ENCODE results near the gene LRP5. TPM values are rescaled to one million over a fixed set of nuclear protein-coding genes. Genes with fewer than 3 reads are reported as not detected.

The LRP5 gene
- total and polyA plus RNA-seq, 2 experiments from 2014 or later = 43.9 to 54.3 TPM

DNA sequence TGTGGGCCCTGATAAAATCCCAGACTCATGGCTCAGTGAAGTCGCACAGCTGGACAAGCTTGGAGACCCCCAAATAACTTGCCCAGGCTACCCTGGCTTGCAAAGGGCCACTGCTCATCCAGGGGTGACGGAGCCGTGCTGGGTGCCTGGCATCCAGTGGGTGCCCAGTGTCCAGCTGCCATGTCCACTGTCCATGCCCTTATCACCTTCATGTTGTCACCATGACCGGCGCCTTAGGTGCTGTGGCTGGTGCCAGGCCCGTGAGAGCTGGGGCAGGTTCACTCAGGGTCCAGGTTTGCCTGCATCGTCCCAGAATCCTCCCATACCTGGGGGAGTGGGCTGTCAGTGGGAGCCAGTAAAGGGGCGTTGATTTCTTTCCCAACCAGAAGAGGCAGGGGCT lies 57.4 kb downstream of the LRP5 start:
- Histone ChIP-seq H3K9me3 (ENCODE audit: low read depth) (no peaks in the 10 kb centered on the region), H3K27me3 (no peaks in the 10 kb centered on the region), H2AFZ (no peak overlapping the region), H4K20me1 (ENCODE audit: insufficient read depth, poor library complexity, severe bottlenecking) (no peaks in the 10 kb centered on the region), H3K36me3 (replicated peaks; ENCODE audit: insufficient read depth, low read depth) (no peaks in the 10 kb centered on the region), H3K9me2 (replicated peaks; ENCODE audit: insufficient read depth) (no peaks in the 10 kb centered on the region), H3K79me2 (peaks cover 15% of the 10 kb centered on the region), H3K4me2 (no peak overlapping the region), H3K4me3 (no peak overlapping the region), H3K4me1 (ENCODE audit: insufficient read depth) (peaks cover 46% of the 10 kb centered on the region), H3K27ac (peak overlapping the region; percentile 80)
- TF ChIP-seq, protein P1, sequence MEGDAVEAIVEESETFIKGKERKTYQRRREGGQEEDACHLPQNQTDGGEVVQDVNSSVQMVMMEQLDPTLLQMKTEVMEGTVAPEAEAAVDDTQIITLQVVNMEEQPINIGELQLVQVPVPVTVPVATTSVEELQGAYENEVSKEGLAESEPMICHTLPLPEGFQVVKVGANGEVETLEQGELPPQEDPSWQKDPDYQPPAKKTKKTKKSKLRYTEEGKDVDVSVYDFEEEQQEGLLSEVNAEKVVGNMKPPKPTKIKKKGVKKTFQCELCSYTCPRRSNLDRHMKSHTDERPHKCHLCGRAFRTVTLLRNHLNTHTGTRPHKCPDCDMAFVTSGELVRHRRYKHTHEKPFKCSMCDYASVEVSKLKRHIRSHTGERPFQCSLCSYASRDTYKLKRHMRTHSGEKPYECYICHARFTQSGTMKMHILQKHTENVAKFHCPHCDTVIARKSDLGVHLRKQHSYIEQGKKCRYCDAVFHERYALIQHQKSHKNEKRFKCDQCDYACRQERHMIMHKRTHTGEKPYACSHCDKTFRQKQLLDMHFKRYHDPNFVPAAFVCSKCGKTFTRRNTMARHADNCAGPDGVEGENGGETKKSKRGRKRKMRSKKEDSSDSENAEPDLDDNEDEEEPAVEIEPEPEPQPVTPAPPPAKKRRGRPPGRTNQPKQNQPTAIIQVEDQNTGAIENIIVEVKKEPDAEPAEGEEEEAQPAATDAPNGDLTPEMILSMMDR (IDR thresholded peaks at IDR 0.05; ENCODE audit: poor library complexity) = no peak
- TF ChIP-seq EZH2 (IDR thresholded peaks at IDR 0.05; ENCODE audit: borderline replicate concordance) (no peak), EZH2phosphoT487 (IDR thresholded peaks at IDR 0.05; ENCODE audit: low read depth, severe bottlenecking, unreplicated experiment) (no peak)
- 93% methylated on average over 8 of the region's 8 CpGs for WGBS (ENCODE audit: low lambda C conversion rate, missing lambda C conversion rate)
- DNase-seq (ENCODE audit: low spot score) = no peak

DNA sequence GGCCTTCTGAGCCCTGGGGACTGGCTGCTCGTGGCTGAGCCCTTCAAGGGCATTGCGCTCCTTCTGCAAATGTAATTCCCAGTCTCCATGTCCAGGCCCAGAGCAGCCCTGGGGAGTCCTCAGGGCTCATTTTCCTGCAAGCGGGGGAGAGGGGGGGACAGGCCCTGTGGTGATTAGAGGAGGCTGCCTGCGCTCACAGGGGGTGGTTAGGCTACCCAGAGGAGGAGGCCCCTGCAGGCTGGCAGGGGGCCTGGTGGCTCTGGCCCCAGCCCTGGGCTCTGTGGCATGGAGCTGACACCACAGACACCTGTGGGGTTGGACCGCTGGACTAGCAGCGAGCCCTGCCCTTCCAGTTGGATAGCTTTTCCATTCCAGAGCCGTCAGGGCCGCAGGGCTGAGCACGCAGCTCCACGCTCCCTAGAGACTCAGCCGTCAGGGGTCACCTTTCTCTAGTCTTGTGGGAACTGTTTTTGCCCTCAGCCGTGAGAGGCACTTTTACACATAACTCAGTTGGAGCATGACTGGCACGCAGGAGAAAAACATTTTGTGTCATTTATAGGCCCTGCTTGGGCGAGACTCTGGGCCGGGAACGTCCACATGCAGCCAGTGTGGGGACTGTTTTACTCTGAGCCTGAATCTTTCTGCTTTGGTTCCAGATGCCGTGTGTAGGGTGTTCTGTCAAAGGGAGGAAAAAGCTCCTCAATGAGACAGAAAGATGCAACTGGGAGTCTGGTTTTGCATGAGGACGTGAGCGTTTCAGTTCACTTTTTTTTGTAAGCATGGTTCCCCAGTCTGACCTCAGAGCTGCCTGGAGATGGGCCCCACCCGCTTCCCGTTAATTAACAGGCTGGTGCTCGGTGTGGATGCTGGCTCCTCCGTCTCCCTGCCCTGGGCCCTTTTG lies 58.1 kb downstream of the LRP5 start:
- H3K4me1 ChIP-seq (ENCODE audit: insufficient read depth) = peaks cover 53% of the 10 kb centered on the region
- peaks cover 21% of the 10 kb centered on the region for H3K79me2 ChIP-seq
- no peak overlapping the region for H2AFZ ChIP-seq
- no peaks in the 10 kb centered on the region for H3K9me2 ChIP-seq (replicated peaks; ENCODE audit: insufficient read depth)
- 65% methylated on average over 23 of the region's 23 CpGs for WGBS (ENCODE audit: low lambda C conversion rate, missing lambda C conversion rate)
- H3K9me3 ChIP-seq (ENCODE audit: low read depth) = no peaks in the 10 kb centered on the region
- H3K36me3 ChIP-seq (replicated peaks; ENCODE audit: insufficient read depth, low read depth) = no peaks in the 10 kb centered on the region
- no peaks in the 10 kb centered on the region for H4K20me1 ChIP-seq (ENCODE audit: insufficient read depth, poor library complexity, severe bottlenecking)
- no peaks in the 10 kb centered on the region for H3K27me3 ChIP-seq
- H3K4me3 ChIP-seq = no peak overlapping the region
- H3K27ac ChIP-seq = peak overlapping the region; percentile 80
- TF ChIP-seq EZH2 (IDR thresholded peaks at IDR 0.05; ENCODE audit: borderline replicate concordance) (no peak), EZH2phosphoT487 (IDR thresholded peaks at IDR 0.05; ENCODE audit: low read depth, severe bottlenecking, unreplicated experiment) (no peak)
- TF ChIP-seq, protein P1 (IDR thresholded peaks at IDR 0.05; ENCODE audit: poor library complexity) = no peak
- no peak for DNase-seq (ENCODE audit: low spot score)
- H3K4me2 ChIP-seq = peak overlapping the region; percentile 29

DNA sequence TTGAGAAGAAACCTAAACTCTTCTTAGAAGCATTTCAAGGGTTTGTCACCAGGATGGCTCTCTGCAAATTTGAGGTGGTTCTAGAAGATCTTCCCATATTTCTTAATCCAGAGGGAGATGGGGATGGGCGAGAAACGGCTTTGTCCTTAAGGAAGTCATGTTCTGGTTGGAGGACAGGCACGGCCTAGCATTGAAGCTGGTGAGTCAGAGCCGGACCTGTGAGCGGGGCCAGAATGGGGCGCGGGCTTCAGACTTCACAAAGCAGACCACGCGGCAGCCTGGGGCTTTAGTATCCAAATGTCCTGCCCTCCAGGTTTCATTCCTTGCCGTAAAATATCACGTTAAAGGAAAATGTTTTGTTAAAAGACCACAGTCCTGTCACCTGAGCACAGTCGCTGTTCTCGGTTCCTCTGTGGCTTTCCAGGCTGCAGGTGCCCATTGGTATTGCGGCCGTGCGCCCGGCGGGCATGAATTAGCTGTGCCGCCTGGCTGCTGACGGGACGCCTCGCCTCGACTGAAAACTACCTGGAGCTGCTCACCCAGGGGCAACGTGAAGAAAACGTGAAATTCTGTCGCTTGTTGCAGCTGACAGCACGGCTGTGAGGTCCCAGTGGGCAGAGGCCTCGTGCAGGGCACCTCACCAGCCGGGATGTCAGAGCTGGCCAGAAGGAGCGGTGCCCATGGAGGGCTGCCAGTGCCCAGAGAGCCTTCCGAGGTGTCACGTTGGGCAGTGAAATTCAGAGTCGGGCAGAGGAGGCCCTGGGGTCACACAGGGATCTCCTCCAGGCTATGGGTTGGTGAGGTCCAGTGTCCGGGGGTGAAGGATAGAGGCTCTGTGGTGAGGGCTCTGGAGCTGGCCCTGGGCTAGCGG lies 59.0 kb downstream of the LRP5 start:
- WGBS (ENCODE audit: low lambda C conversion rate, missing lambda C conversion rate) = 90% methylated on average over 35 of the region's 35 CpGs
- Histone ChIP-seq H3K79me2 (peaks cover 29% of the 10 kb centered on the region), H3K4me2 (peak overlapping the region; percentile 6), H3K27me3 (no peaks in the 10 kb centered on the region), H3K4me3 (no peak overlapping the region), H3K36me3 (replicated peaks; ENCODE audit: insufficient read depth, low read depth) (no peaks in the 10 kb centered on the region), H2AFZ (no peak overlapping the region), H4K20me1 (ENCODE audit: insufficient read depth, poor library complexity, severe bottlenecking) (no peaks in the 10 kb centered on the region), H3K9me3 (ENCODE audit: low read depth) (no peaks in the 10 kb centered on the region), H3K9me2 (replicated peaks; ENCODE audit: insufficient read depth) (no peaks in the 10 kb centered on the region), H3K27ac (peak overlapping the region; percentile 80), H3K4me1 (ENCODE audit: insufficient read depth) (peaks cover 55% of the 10 kb centered on the region)
- TF ChIP-seq, protein P1 (IDR thresholded peaks at IDR 0.05; ENCODE audit: poor library complexity) = no peak
- TF ChIP-seq EZH2phosphoT487 (IDR thresholded peaks at IDR 0.05; ENCODE audit: low read depth, severe bottlenecking, unreplicated experiment) = no peak
- no peak for TF ChIP-seq EZH2 (IDR thresholded peaks at IDR 0.05; ENCODE audit: borderline replicate concordance)
- DNase-seq (ENCODE audit: low spot score) = peak; percentile 48
